ENCODE results near the gene MALAT1. TPM values are rescaled to one million over a fixed set of nuclear protein-coding genes. Genes with fewer than 3 reads are reported as not detected.
"Not testable (repeated sequence)": the region's sequence is repeated elsewhere in the genome, so short reads cannot be mapped to it uniquely, and the experiment has no call there.

Gene MALAT1
- total RNA-seq, 1 donor from 2014 or later, result 12,130 TPM

GRCh38 chr11:65471447-65471891 lies 27.4 kb upstream of the MALAT1 start:
- peak overlapping the region; percentile 12 for H3K4me3 Mint-ChIP-seq (ENCODE audit: unreplicated experiment)
- H3K4me1 Mint-ChIP-seq (ENCODE audit: low read depth), result peaks cover 43% of the 10 kb centered on the region
- H3K36me3 Mint-ChIP-seq (ENCODE audit: low read depth), result no peaks in the 10 kb centered on the region
- no peaks in the 10 kb centered on the region for H3K9me3 Mint-ChIP-seq (ENCODE audit: low read depth)
- TF ChIP-seq CTCF (IDR thresholded peaks at IDR 0.05), result peak; percentile 74
- DNase-seq (ENCODE audit: low spot score), result no peak
- H3K27me3 Mint-ChIP-seq (ENCODE audit: low read depth), result no peaks in the 10 kb centered on the region
- peak overlapping the region; percentile 100 for H3K27ac Mint-ChIP-seq (ENCODE audit: unreplicated experiment)

GRCh38 chr11:65472588-65473277 lies 26.1 kb upstream of the MALAT1 start:
- Mint-ChIP-seq H3K4me3 (ENCODE audit: unreplicated experiment) (peak overlapping the region; percentile 9), H3K4me1 (ENCODE audit: low read depth) (peaks cover 49% of the 10 kb centered on the region), H3K27ac (ENCODE audit: unreplicated experiment) (peak overlapping the region; percentile 100)
- not testable (repeated sequence) for H3K27me3 Mint-ChIP-seq (ENCODE audit: low read depth); H3K36me3 Mint-ChIP-seq (ENCODE audit: low read depth); DNase-seq (ENCODE audit: low spot score); H3K9me3 Mint-ChIP-seq (ENCODE audit: low read depth)

- H3K27me3 Mint-ChIP-seq (ENCODE audit: low read depth), result no peaks in the 10 kb centered on the region
- peak overlapping the region; percentile 100 for H3K27ac Mint-ChIP-seq (ENCODE audit: unreplicated experiment)
- DNase-seq (ENCODE audit: low spot score), result no peak
- no peak for TF ChIP-seq CTCF (IDR thresholded peaks at IDR 0.05)
- H3K36me3 Mint-ChIP-seq (ENCODE audit: low read depth), result no peaks in the 10 kb centered on the region
- H3K9me3 Mint-ChIP-seq (ENCODE audit: low read depth), result no peaks in the 10 kb centered on the region
- no peak overlapping the region for H3K4me3 Mint-ChIP-seq (ENCODE audit: unreplicated experiment)
- H3K4me1 Mint-ChIP-seq (ENCODE audit: low read depth), result peaks cover 50% of the 10 kb centered on the region
These were observed 25.5 kb upstream of the MALAT1 start for GRCh38 chr11:65473278-65473860.

GRCh38 chr11:65474864-65475263 lies 24.0 kb upstream of the MALAT1 start:
- Mint-ChIP-seq H3K4me1 (ENCODE audit: low read depth) (peaks cover 58% of the 10 kb centered on the region), H3K9me3 (ENCODE audit: low read depth) (no peaks in the 10 kb centered on the region), H3K4me3 (ENCODE audit: unreplicated experiment) (no peak overlapping the region), H3K36me3 (ENCODE audit: low read depth) (no peaks in the 10 kb centered on the region), H3K27me3 (ENCODE audit: low read depth) (no peaks in the 10 kb centered on the region), H3K27ac (ENCODE audit: unreplicated experiment) (no peak overlapping the region)
- TF ChIP-seq CTCF (IDR thresholded peaks at IDR 0.05), result no peak
- no peak for DNase-seq (ENCODE audit: low spot score)

- H3K9me3 Mint-ChIP-seq (ENCODE audit: low read depth), result no peaks in the 10 kb centered on the region
- peak overlapping the region; percentile 86 for H3K4me3 Mint-ChIP-seq (ENCODE audit: unreplicated experiment)
- TF ChIP-seq CTCF (IDR thresholded peaks at IDR 0.05), result no peak
- peaks cover 57% of the 10 kb centered on the region for H3K4me1 Mint-ChIP-seq (ENCODE audit: low read depth)
- no peaks in the 10 kb centered on the region for H3K36me3 Mint-ChIP-seq (ENCODE audit: low read depth)
- DNase-seq (ENCODE audit: low spot score), result peak; percentile 41
- H3K27ac Mint-ChIP-seq (ENCODE audit: unreplicated experiment), result peak overlapping the region; percentile 99
- H3K27me3 Mint-ChIP-seq (ENCODE audit: low read depth), result no peaks in the 10 kb centered on the region
These were observed 22.2 kb upstream of the MALAT1 start for GRCh38 chr11:65476632-65477148.

All from chondrocyte (in vitro differentiated cells).